H1 (cell line): Measurements from ENCODE around the gene TRIM67. TPM values are rescaled to one million over a fixed set of nuclear protein-coding genes. Genes with fewer than 3 reads are reported as not detected.

Source experiments
- CTCF ChIA-PET: fragments of 300-600 bp; sonication (Branson Sonifier 250); formaldehyde crosslinking; loops from one replicate; lab custom pipeline; 2021; ENCODE audit not compliant: partially characterized antibody; lab: Charles Lee
- POLR2A ChIA-PET: fragments of 300-600 bp; sonication (Branson Sonifier 250); formaldehyde crosslinking; loops from one replicate; lab custom pipeline; 2021; ENCODE audit warnings: inconsistent platforms; ENCODE audit not compliant: partially characterized antibody; lab: Charles Lee
- DNase-seq, 2 experiments: peaks; one replicate each; pipeline versions ENCODE4 v3.0.0 to v3.0.0-alpha.2; 2010 to 2022; ENCODE audit warnings: low spot score in 2 of 2, low read depth in 1 of 2, mixed read lengths in 1 of 2
- FAIRE-seq: peaks from 2 replicates; lab custom pipeline; 2011; peaks lifted over from hg19 to GRCh38; lab: Jason Lieb, UNC
- H2AFZ ChIP-seq: 2 replicates; pipeline ENCODE4 v1.8.1; 2012; ENCODE audit warnings: low read length, inconsistent platforms
- H2AK5ac ChIP-seq: 2 replicates; pipeline ENCODE4 v1.6.1; 2013; ENCODE audit warnings: low read depth, low read length
- H2BK120ac ChIP-seq: replicated peaks from 2 replicates; pipeline ENCODE3; 2013; ENCODE audit warnings: low read depth, low read length, inconsistent platforms
- H2BK12ac ChIP-seq: 2 replicates; pipeline ENCODE4 v1.6.1; 2013; ENCODE audit warnings: low read depth, low read length
- H2BK15ac ChIP-seq: 2 replicates; pipeline ENCODE4 v1.6.1; 2013; ENCODE audit warnings: low read length
- H2BK20ac ChIP-seq: 2 replicates; pipeline ENCODE4 v1.6.1; 2013; ENCODE audit warnings: low read length
- H2BK5ac ChIP-seq: 2 replicates; pipeline ENCODE4 v1.6.1; 2013; ENCODE audit warnings: low read depth, low read length
- H3K14ac ChIP-seq: 2 replicates; pipeline ENCODE4 v1.6.1; 2013; ENCODE audit warnings: inconsistent platforms; ENCODE audit not compliant: insufficient read length
- H3K18ac ChIP-seq: 2 replicates; pipeline ENCODE4 v1.6.1; 2013; ENCODE audit warnings: low read length; ENCODE audit errors: extremely low read depth
- H3K23ac ChIP-seq: 2 replicates; pipeline ENCODE4 v1.6.1; 2013; ENCODE audit warnings: inconsistent platforms; ENCODE audit not compliant: insufficient read length
- H3K23me2 ChIP-seq: 2 replicates; pipeline ENCODE4 v1.6.1; 2013; ENCODE audit warnings: low read depth, low read length
- H3K27ac ChIP-seq: 2 replicates; pipeline ENCODE4 v1.6.1; 2011; ENCODE audit warnings: low read depth, low read length, inconsistent platforms
- H3K27me3 ChIP-seq, 4 experiments: replicated peaks in 1 of 4; 1 replicate in 1 of 4; 2 replicates in 3 of 4; pipeline versions ENCODE4 v1.6.1 to v1.8.1; 2011 to 2013; ENCODE audit warnings: low read length in 3 of 4, mild to moderate bottlenecking in 3 of 4, inconsistent platforms in 2 of 4, mixed read lengths in 2 of 4, moderate library complexity in 1 of 4; ENCODE audit not compliant: control insufficient read depth in 3 of 4, insufficient read depth in 3 of 4; ENCODE audit errors: extremely low read depth in 1 of 4
- H3K36me3 ChIP-seq, 4 experiments: 2 replicates each; pipeline versions ENCODE4 v1.6.1 to v1.8.1; 2011 to 2013; ENCODE audit warnings: mild to moderate bottlenecking in 4 of 4, low read length in 3 of 4, moderate library complexity in 2 of 4, control low read depth in 1 of 4, inconsistent platforms in 1 of 4; ENCODE audit not compliant: insufficient read depth in 4 of 4, control insufficient read depth in 2 of 4
- H3K4ac ChIP-seq: replicated peaks from 2 replicates; pipeline ENCODE3; 2013; ENCODE audit warnings: low read length, low read depth, mixed read lengths, inconsistent platforms; ENCODE audit not compliant: insufficient read length
- H3K4me1 ChIP-seq, 4 experiments: replicated peaks in 1 of 4; 1 replicate in 1 of 4; 2 replicates in 3 of 4; pipeline versions ENCODE4 v1.6.1 to v1.8.1; 2011 to 2013; ENCODE audit warnings: low read length in 3 of 4, inconsistent platforms in 2 of 4, mixed read lengths in 1 of 4; ENCODE audit not compliant: insufficient read depth in 4 of 4, control insufficient read depth in 3 of 4
- H3K4me2 ChIP-seq, 2 experiments: 2 replicates each; pipeline versions ENCODE4 v1.6.1 to v1.8.1; 2011 to 2013; ENCODE audit warnings: low read depth in 2 of 2, low read length in 2 of 2, control low read depth in 1 of 2, inconsistent platforms in 1 of 2, mild to moderate bottlenecking in 1 of 2; ENCODE audit not compliant: insufficient read depth in 1 of 2
- H3K4me3 ChIP-seq, 4 experiments: fragments of 200-600, 300-600 bp in 1 of 4; sonication (generic), shearing (Covaris generic), sonication (Bioruptor Twin) in 1 of 4; 2 replicates each; pipeline versions ENCODE4 v1.5.1 to v1.8.1; 2011 to 2016; ENCODE audit warnings: low read length in 4 of 4, low read depth in 3 of 4, control low read depth in 2 of 4, inconsistent platforms in 2 of 4, mild to moderate bottlenecking in 2 of 4, mixed read lengths in 1 of 4, moderate library complexity in 1 of 4; ENCODE audit not compliant: insufficient read depth in 2 of 4; ENCODE audit errors: extremely low read depth in 1 of 4
- H3K56ac ChIP-seq: replicated peaks from 2 replicates; pipeline ENCODE3; 2013; ENCODE audit warnings: low read depth, mild to moderate bottlenecking, mixed read lengths, low read length, inconsistent platforms; ENCODE audit not compliant: insufficient read length
- H3K79me1 ChIP-seq: 2 replicates; pipeline ENCODE4 v1.6.1; 2013; ENCODE audit warnings: low read depth, low read length, control low read depth
- H3K79me2 ChIP-seq, 2 experiments: 2 replicates each; pipeline versions ENCODE4 v1.6.1 to v1.8.1; 2012 to 2013; ENCODE audit warnings: low read length in 2 of 2, mild to moderate bottlenecking in 2 of 2, inconsistent platforms in 1 of 2; ENCODE audit not compliant: insufficient read depth in 2 of 2, control insufficient read depth in 1 of 2
- H3K9ac ChIP-seq, 4 experiments: replicated peaks in 1 of 4; 1 replicate in 1 of 4; 2 replicates in 3 of 4; pipeline versions ENCODE4 v1.6.1 to v1.8.1; 2011 to 2013; ENCODE audit warnings: low read depth in 3 of 4, low read length in 3 of 4, control low read depth in 2 of 4, mild to moderate bottlenecking in 2 of 4, moderate library complexity in 2 of 4, inconsistent platforms in 1 of 4; ENCODE audit errors: extremely low read depth in 1 of 4
- H3K9me3 ChIP-seq, 2 experiments: 2 replicates each; pipeline versions ENCODE4 v1.6.1 to v1.8.1; 2012 to 2013; ENCODE audit warnings: mild to moderate bottlenecking in 2 of 2, moderate library complexity in 2 of 2, control low read depth in 1 of 2, inconsistent platforms in 1 of 2, low read depth in 1 of 2, low read length in 1 of 2, mixed read lengths in 1 of 2; ENCODE audit not compliant: insufficient read depth in 2 of 2
- H4K20me1 ChIP-seq, 2 experiments: replicated peaks in 1 of 2; 2 replicates each; pipeline versions ENCODE3 to v1.8.1; 2011 to 2013; ENCODE audit warnings: inconsistent platforms in 2 of 2, low read length in 2 of 2, mild to moderate bottlenecking in 1 of 2; ENCODE audit not compliant: insufficient read depth in 2 of 2, control insufficient read depth in 1 of 2
- H4K5ac ChIP-seq: 2 replicates; pipeline ENCODE4 v1.6.1; 2013; ENCODE audit warnings: low read length, low read depth, mixed read lengths, inconsistent platforms; ENCODE audit not compliant: insufficient read length
- H4K8ac ChIP-seq: 2 replicates; pipeline ENCODE4 v1.8.0; 2013; ENCODE audit warnings: mild to moderate bottlenecking, moderate library complexity, low read length, inconsistent platforms; ENCODE audit not compliant: insufficient read depth; ENCODE audit errors: extremely low read depth
- H4K91ac ChIP-seq: replicated peaks from 2 replicates; pipeline ENCODE3; 2013; ENCODE audit warnings: low read length, mixed read lengths, inconsistent platforms; ENCODE audit not compliant: insufficient read length
- BCL11A ChIP-seq, 2 experiments: IDR thresholded peaks; one replicate each; pipeline ENCODE4 v1.6.1; 2011; ENCODE audit warnings: low read depth in 2 of 2, low read length in 2 of 2, mild to moderate bottlenecking in 2 of 2
- BRCA1 ChIP-seq: IDR thresholded peaks from 2 replicates; pipeline ENCODE4 v1.6.1; 2012; ENCODE audit warnings: low read depth, low read length, improper control_type of control experiment
- CHD1 ChIP-seq: IDR thresholded peaks from 2 replicates; pipeline ENCODE4 v1.6.1; 2012; ENCODE audit warnings: low read depth, low read length, improper control_type of control experiment
- KDM1A ChIP-seq: fragments of 200-600, 300-600 bp; sonication (generic); IDR thresholded peaks from 2 replicates; pipeline ENCODE4 v1.7.1; 2016; ENCODE audit warnings: mild to moderate bottlenecking, low read length, borderline replicate concordance
- RBBP5 ChIP-seq: IDR thresholded peaks from 2 replicates; pipeline ENCODE4 v1.7.1; 2012; ENCODE audit warnings: low read depth, mild to moderate bottlenecking, inconsistent platforms, low read length, moderate library complexity, borderline replicate concordance
- SAP30 ChIP-seq: fragments of 300-600 bp; sonication (generic); IDR thresholded peaks from 2 replicates; pipeline ENCODE4 v1.7.1; 2012; ENCODE audit warnings: low read length, moderate library complexity, mild to moderate bottlenecking, inconsistent platforms; ENCODE audit not compliant: insufficient read depth, insufficient replicate concordance
- SIRT6 ChIP-seq: IDR thresholded peaks from one replicate; pipeline ENCODE4 v1.7.1; 2012; ENCODE audit warnings: low read length, inconsistent platforms
- SIX5 ChIP-seq: IDR thresholded peaks from 2 replicates; pipeline ENCODE4 v1.6.1; 2011; ENCODE audit warnings: mild to moderate bottlenecking, low read depth, low read length
- SP1 ChIP-seq: IDR thresholded peaks from 2 replicates; pipeline ENCODE4 v1.6.1; 2011; ENCODE audit warnings: low read depth, low read length
- SP4 ChIP-seq: IDR thresholded peaks from 2 replicates; pipeline ENCODE4 v1.6.1; 2012; ENCODE audit warnings: low read length, inconsistent platforms
- TCF12 ChIP-seq: IDR thresholded peaks from 2 replicates; pipeline ENCODE4 v1.6.1; 2011; ENCODE audit warnings: low read depth, mild to moderate bottlenecking, low read length
- WGBS, 2 experiments: shearing (Covaris generic) in 1 of 2; methylation state at CpG; one replicate each; pipeline versions ENCODE4 v1.1.6 to v1.1.7; 2013 to 2015; ENCODE audit warnings: low lambda C conversion rate in 2 of 2, mixed read lengths in 2 of 2, inconsistent platforms in 1 of 2, low coverage in 1 of 2, missing lambda C conversion rate in 1 of 2; ENCODE audit not compliant: insufficient replicate concordance in 2 of 2, insufficient coverage in 1 of 2, insufficient read length in 1 of 2; ENCODE audit errors: extremely low coverage in 1 of 2, missing lambda C conversion rate in 1 of 2; 5-methylcytosine and 5-hydroxymethylcytosine counted together
- polyA plus RNA-seq, 7 experiments: library from polyadenylated mRNA; depleted of rRNA in 3 of 7; stranded (reverse) in 5 of 7; unstranded in 2 of 7; fragments of >200 nt in 5 of 7; fragments of 200-250 nt in 2 of 7; gene quantifications; 1 replicate in 5 of 7; 2 replicates in 1 of 7; 4 replicates in 1 of 7; pipeline versions ENCODE4 v1.2.1 to v1.2.3, GENCODE V29; 2011 to 2013; ENCODE audit warnings: missing spikeins in 2 of 7, mixed read lengths in 2 of 7
- total RNA-seq: library from RNA; stranded (reverse); fragmentation: NEBNext Ultra II Directional; extraction: Animal tissue kit (Norgen Biotek cat#: 25700); gene quantifications from 2 replicates; pipeline ENCODE4 v1.2.1, GENCODE V29; 2021
- TF ChIP-seq, protein P1 (sequence below): IDR thresholded peaks from 2 replicates; pipeline ENCODE4 v1.6.1; 2011; ENCODE audit warnings: low read depth, mild to moderate bottlenecking, low read length; ENCODE audit not compliant: insufficient read depth
- TF ChIP-seq, protein P2 (sequence below): IDR thresholded peaks from 2 replicates; pipeline ENCODE4 v1.6.1; 2012; ENCODE audit warnings: inconsistent platforms

The TRIM67 gene
- total and polyA plus RNA-seq, 2 of the 8 experiments (the other 6 are each of a cell fraction or from before 2014, with no cell fraction given): under 0.01 TPM; not detected in 1

- DNase-seq (no peak), FAIRE-seq (no peak)
- H4K91ac ChIP-seq: no peak overlapping the region
- WGBS, 2 experiments: 92% methylated on average over 6 of the region's 6 CpGs; no CpG with 5 or more reads in 1 of the 2 experiments
- H4K20me1 ChIP-seq: peaks cover 0 to 4% of the 10 kb centered on the region in 2 experiments
- no peaks in the 10 kb centered on the region for H3K23me2 ChIP-seq
- H2BK5ac ChIP-seq: no peak overlapping the region
- H3K79me1 ChIP-seq: no peaks in the 10 kb centered on the region
- H3K18ac ChIP-seq: no peak overlapping the region
- H3K14ac ChIP-seq: no peak overlapping the region
- no peak overlapping the region for H2BK20ac ChIP-seq
- no peak overlapping the region for H3K4ac ChIP-seq
- H2BK15ac ChIP-seq: no peak overlapping the region
- no peak overlapping the region for H3K9ac ChIP-seq
- H3K4me2 ChIP-seq: no peak overlapping the region
- no peak overlapping the region for H3K27ac ChIP-seq
- H3K9me3 ChIP-seq: no peaks in the 10 kb centered on the region
- H2BK12ac ChIP-seq: no peak overlapping the region
- no peaks in the 10 kb centered on the region for H3K79me2 ChIP-seq
- H4K5ac ChIP-seq: no peak overlapping the region
- no peaks in the 10 kb centered on the region for H3K36me3 ChIP-seq
- H3K4me1 ChIP-seq: peaks cover 0 to 6% (median under 1%) of the 10 kb centered on the region in 4 experiments; a peak in 3 of 7 replicates
- H3K27me3 ChIP-seq: peaks cover 25 to 46% (median 36%) of the 10 kb centered on the region in 4 experiments
- no peak overlapping the region for H2AK5ac ChIP-seq
- H2BK120ac ChIP-seq: no peak overlapping the region
- ChIA-PET CTCF (interaction anchor here (0.5 to 1.6 kb wide), 2 partner anchors 62 to 203 kb away, joined by 3 to 4 read pairs; no protein-coding TSS in a partner anchor), POLR2A (no interaction called here)
- no peak overlapping the region for H2AFZ ChIP-seq
- H3K23ac ChIP-seq: no peak overlapping the region
- no peak overlapping the region for H3K56ac ChIP-seq
- no peak overlapping the region for H3K4me3 ChIP-seq
- H4K8ac ChIP-seq: no peak overlapping the region
- TF ChIP-seq SP4 (no peak), TCF12 (no peak), BCL11A (IDR thresholded peaks at IDR 0.05; ENCODE audit: low read depth in 2 of 2, low read length in 2 of 2) (no peak), SIRT6 (no peak), BRCA1 (no peak), SIX5 (no peak), RBBP5 (no peak), SP1 (no peak), KDM1A (no peak), CHD1 (no peak), SAP30 (no peak)
- TF ChIP-seq, protein P1, sequence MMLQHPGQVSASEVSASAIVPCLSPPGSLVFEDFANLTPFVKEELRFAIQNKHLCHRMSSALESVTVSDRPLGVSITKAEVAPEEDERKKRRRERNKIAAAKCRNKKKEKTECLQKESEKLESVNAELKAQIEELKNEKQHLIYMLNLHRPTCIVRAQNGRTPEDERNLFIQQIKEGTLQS: no peak
- TF ChIP-seq, protein P2, sequence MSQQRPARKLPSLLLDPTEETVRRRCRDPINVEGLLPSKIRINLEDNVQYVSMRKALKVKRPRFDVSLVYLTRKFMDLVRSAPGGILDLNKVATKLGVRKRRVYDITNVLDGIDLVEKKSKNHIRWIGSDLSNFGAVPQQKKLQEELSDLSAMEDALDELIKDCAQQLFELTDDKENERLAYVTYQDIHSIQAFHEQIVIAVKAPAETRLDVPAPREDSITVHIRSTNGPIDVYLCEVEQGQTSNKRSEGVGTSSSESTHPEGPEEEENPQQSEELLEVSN: no peak
Measured at GRCh38 chr1:231218078-231218477, 56.2 kb downstream of the TRIM67 start.
